Measurements from ENCODE around the gene NRL. TPM values are rescaled to one million over a fixed set of nuclear protein-coding genes. Genes with fewer than 3 reads are reported as not detected.

The NRL gene
- total RNA-seq, 6 donors from 2014 or later = 2.6 to 9.8 (median 4.4) TPM

GRCh38 chr14:24077086-24077485, 37.7 kb downstream of the NRL start:
- no peaks in the 10 kb centered on the region for H3K9me3 ChIP-seq
- no peak for TF ChIP-seq EP300 (IDR thresholded peaks at IDR 0.05)
- TF ChIP-seq CTCF (IDR thresholded peaks at IDR 0.05) = no peak
- TF ChIP-seq POLR2AphosphoS5 (IDR thresholded peaks at IDR 0.05) = no peak
- no peak for TF ChIP-seq POLR2A (IDR thresholded peaks at IDR 0.05)
- WGBS, 2 donors = 93 to 95% methylated on average over 5 to 23 of the region's 23 CpGs
- no peaks in the 10 kb centered on the region for H3K27me3 ChIP-seq
- ATAC-seq (ENCODE audit: low FRiP score in 2 of 2) (no peak), DNase-seq (no peak)
- peaks cover 10 to 20% (median 16%) of the 10 kb centered on the region in 4 donors for H3K4me1 ChIP-seq
- H3K36me3 ChIP-seq = no peaks in the 10 kb centered on the region
- H3K4me3 ChIP-seq = no peak overlapping the region
- no peak overlapping the region for H3K27ac ChIP-seq

GRCh38 chr14:24076302-24076601, 38.5 kb downstream of the NRL start:
- H3K9me3 ChIP-seq = no peaks in the 10 kb centered on the region
- no peak for ATAC-seq (ENCODE audit: low FRiP score in 2 of 2)
- H3K27ac ChIP-seq = no peak overlapping the region
- H3K4me1 ChIP-seq = peaks cover 8 to 13% (median 9%) of the 10 kb centered on the region in 4 donors
- H3K36me3 ChIP-seq = no peaks in the 10 kb centered on the region
- DNase-seq = no peak
- no peak overlapping the region for H3K4me3 ChIP-seq
- H3K27me3 ChIP-seq = no peaks in the 10 kb centered on the region
- 86 to 88% methylated on average over 10 of the region's 10 CpGs for WGBS, 2 donors
- no peak for TF ChIP-seq POLR2AphosphoS5 (IDR thresholded peaks at IDR 0.05)
- TF ChIP-seq POLR2A (IDR thresholded peaks at IDR 0.05) = no peak
- TF ChIP-seq CTCF (IDR thresholded peaks at IDR 0.05) = no peak
- no peak for TF ChIP-seq EP300 (IDR thresholded peaks at IDR 0.05)

- Histone ChIP-seq H3K9me3 (no peaks in the 10 kb centered on the region), H3K36me3 (no peaks in the 10 kb centered on the region), H3K27ac (no peak overlapping the region), H3K27me3 (no peaks in the 10 kb centered on the region), H3K4me3 (no peak overlapping the region), H3K4me1 (peaks cover 2 to 7% (median 5%) of the 10 kb centered on the region in 4 donors)
- no peak for ATAC-seq (ENCODE audit: low FRiP score in 2 of 2)
- no peak for TF ChIP-seq POLR2A (IDR thresholded peaks at IDR 0.05)
- TF ChIP-seq EP300 (IDR thresholded peaks at IDR 0.05) = no peak
- no peak for TF ChIP-seq POLR2AphosphoS5 (IDR thresholded peaks at IDR 0.05)
- TF ChIP-seq CTCF (IDR thresholded peaks at IDR 0.05) = no peak
- WGBS, 2 donors = 62 to 78% methylated on average over 8 to 11 of the region's 11 CpGs
- no peak for DNase-seq
Observed at GRCh38 chr14:24075485-24076301, 39.1 kb downstream of the NRL start.

GRCh38 chr14:24074625-24075484, 39.9 kb downstream of the NRL start:
- no peak for TF ChIP-seq POLR2AphosphoS5 (IDR thresholded peaks at IDR 0.05)
- no peak for TF ChIP-seq CTCF (IDR thresholded peaks at IDR 0.05)
- TF ChIP-seq POLR2A (IDR thresholded peaks at IDR 0.05) = no peak
- TF ChIP-seq EP300 (IDR thresholded peaks at IDR 0.05) = no peak
- Histone ChIP-seq H3K4me1 (peaks cover 0 to 4% (median 2%) of the 10 kb centered on the region in 4 donors), H3K9me3 (no peaks in the 10 kb centered on the region), H3K4me3 (no peak overlapping the region), H3K27ac (no peak overlapping the region), H3K27me3 (no peaks in the 10 kb centered on the region), H3K36me3 (no peaks in the 10 kb centered on the region)
- DNase-seq = no peak
- WGBS, 2 donors = 79 to 86% methylated on average over 7 to 11 of the region's 11 CpGs
- no peak for ATAC-seq (ENCODE audit: low FRiP score in 2 of 2)
